ENCODE data around the gene GRIK1.

GRIK1 gene

GRCh38 chr21:29691616-29692491 lies 247.9 kb downstream of the GRIK1 start:
- Histone ChIP-seq H3K27ac (ENCODE audit: extremely low read depth, low read depth, low read length) (no peak overlapping the region), H3K9me3 (ENCODE audit: control insufficient read depth, insufficient read depth, low read depth, low read length) (no peaks in the 10 kb centered on the region), H3K4me3 (ENCODE audit: low read depth, low read length) (no peak overlapping the region), H3K4me1 (ENCODE audit: control insufficient read depth, insufficient read depth, low read length) (no peaks in the 10 kb centered on the region), H3K36me3 (ENCODE audit: control insufficient read depth in 2 of 2, insufficient read depth in 1 of 2, low read length in 2 of 2) (no peaks in the 10 kb centered on the region)
- ChIA-PET CTCF (interaction anchor here (0.6 kb wide), 1 partner anchor 862 kb away, joined by 3 read pairs; no protein-coding TSS in a partner anchor), POLR2A (no interaction called here)
- TF ChIP-seq ZNF664 (tag by site-specific recombination; IDR thresholded peaks at IDR 0.05) (no peak), ZNF148 (tag by site-specific recombination; IDR thresholded peaks at IDR 0.05; ENCODE audit: borderline replicate concordance) (no peak), KLF8 (tag by site-specific recombination; IDR thresholded peaks at IDR 0.05) (no peak), ZNF416 (tag by site-specific recombination; IDR thresholded peaks at IDR 0.05) (no peak), IKZF3 (tag by site-specific recombination; IDR thresholded peaks at IDR 0.05) (no peak), KLF7 (tag by site-specific recombination; IDR thresholded peaks at IDR 0.05; ENCODE audit: borderline replicate concordance) (no peak), ZSCAN5A (tag by site-specific recombination; IDR thresholded peaks at IDR 0.05) (no peak), PRDM6 (tag by site-specific recombination; IDR thresholded peaks at IDR 0.05) (no peak)

GRCh38 chr21:29689753-29690152 lies 250.0 kb downstream of the GRIK1 start:
- no peak overlapping the region for H3K4me3 ChIP-seq (ENCODE audit: low read depth, low read length)
- CTCF ChIA-PET = interaction anchor here (1.4 kb wide), 1 partner anchor 214 kb away, joined by 4 read pairs; no protein-coding TSS in a partner anchor
- no peaks in the 10 kb centered on the region for H3K9me3 ChIP-seq (ENCODE audit: control insufficient read depth, insufficient read depth, low read depth, low read length)
- H3K4me1 ChIP-seq (ENCODE audit: control insufficient read depth, insufficient read depth, low read length) = no peaks in the 10 kb centered on the region
- no peaks in the 10 kb centered on the region for H3K36me3 ChIP-seq (ENCODE audit: control insufficient read depth in 2 of 2, insufficient read depth in 1 of 2, low read length in 2 of 2)
- POLR2A ChIA-PET = no interaction called here
- TF ChIP-seq ZNF658 (tag by site-specific recombination; IDR thresholded peaks at IDR 0.05) (no peak), IKZF3 (tag by site-specific recombination; IDR thresholded peaks at IDR 0.05) (no peak), ZBTB21 (tag by site-specific recombination; IDR thresholded peaks at IDR 0.05) (no peak), ZNF513 (tag by site-specific recombination; IDR thresholded peaks at IDR 0.05) (no peak), ZNF214 (tag by site-specific recombination; IDR thresholded peaks at IDR 0.05; ENCODE audit: borderline replicate concordance) (no peak), ZNF692 (tag by site-specific recombination; IDR thresholded peaks at IDR 0.05) (no peak)
- H3K27ac ChIP-seq (ENCODE audit: extremely low read depth, low read depth, low read length) = no peak overlapping the region
